ENCODE data around the gene MTA1.
A peak's percentile ranks its signal among the peaks of the same experiment; 100 is the strongest.

The MTA1 gene

DNA sequence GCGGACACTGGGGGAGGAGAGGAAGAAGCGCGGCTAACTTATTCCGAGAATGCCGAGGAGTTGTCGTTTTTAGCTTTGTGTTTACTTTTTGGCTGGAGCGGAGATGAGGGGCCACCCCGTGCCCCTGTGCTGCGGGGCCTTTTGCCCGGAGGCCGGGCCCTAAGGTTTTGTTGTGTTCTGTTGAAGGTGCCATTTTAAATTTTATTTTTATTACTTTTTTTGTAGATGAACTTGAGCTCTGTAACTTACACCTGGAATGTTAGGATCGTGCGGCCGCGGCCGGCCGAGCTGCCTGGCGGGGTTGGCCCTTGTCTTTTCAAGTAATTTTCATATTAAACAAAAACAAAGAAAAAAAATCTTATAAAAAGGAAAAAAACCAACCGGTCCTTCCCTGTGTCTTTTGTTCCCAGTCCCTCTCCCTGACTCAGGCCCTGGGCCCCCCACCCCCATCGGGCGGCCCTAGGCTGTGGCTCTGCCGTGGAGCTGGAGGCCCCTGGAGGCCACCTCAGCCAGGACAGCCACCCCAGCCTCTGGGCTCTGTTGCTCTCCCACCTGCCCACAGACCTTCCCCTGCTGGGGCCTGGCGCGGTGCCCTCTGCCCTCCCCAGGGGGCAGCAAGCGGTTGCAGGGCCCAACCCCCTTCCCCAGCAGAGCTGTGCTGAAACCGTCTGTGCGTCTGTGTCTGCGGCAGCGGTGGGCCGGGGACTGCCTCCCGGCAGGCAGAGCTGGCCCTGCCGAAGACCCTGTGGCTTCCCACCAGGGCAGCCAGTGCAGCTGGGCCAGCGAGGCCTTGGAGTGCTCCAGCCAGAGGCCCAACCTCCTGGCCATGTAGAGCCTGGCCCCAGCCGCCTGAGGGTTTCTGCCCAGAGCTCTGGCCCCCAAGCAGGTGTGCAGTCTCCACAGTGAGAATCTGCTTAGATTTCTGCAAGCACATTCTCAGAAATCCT lies 51.0 kb downstream of the MTA1 start:
- TF ChIP-seq, protein P1, sequence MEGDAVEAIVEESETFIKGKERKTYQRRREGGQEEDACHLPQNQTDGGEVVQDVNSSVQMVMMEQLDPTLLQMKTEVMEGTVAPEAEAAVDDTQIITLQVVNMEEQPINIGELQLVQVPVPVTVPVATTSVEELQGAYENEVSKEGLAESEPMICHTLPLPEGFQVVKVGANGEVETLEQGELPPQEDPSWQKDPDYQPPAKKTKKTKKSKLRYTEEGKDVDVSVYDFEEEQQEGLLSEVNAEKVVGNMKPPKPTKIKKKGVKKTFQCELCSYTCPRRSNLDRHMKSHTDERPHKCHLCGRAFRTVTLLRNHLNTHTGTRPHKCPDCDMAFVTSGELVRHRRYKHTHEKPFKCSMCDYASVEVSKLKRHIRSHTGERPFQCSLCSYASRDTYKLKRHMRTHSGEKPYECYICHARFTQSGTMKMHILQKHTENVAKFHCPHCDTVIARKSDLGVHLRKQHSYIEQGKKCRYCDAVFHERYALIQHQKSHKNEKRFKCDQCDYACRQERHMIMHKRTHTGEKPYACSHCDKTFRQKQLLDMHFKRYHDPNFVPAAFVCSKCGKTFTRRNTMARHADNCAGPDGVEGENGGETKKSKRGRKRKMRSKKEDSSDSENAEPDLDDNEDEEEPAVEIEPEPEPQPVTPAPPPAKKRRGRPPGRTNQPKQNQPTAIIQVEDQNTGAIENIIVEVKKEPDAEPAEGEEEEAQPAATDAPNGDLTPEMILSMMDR (IDR thresholded peaks at IDR 0.05; ENCODE audit: insufficient read depth, low read length), result no peak
- peak; percentile 44; the same call in 1 of the 2 replicates for TF ChIP-seq POLR2AphosphoS5 (IDR thresholded peaks at IDR 0.05; ENCODE audit: low read depth)
- TF ChIP-seq REST (IDR thresholded peaks at IDR 0.05; ENCODE audit: insufficient replicate concordance, low read depth), result no peak
- Histone ChIP-seq H3K4me3 (replicated peaks; ENCODE audit: insufficient read depth, low read length) (no peak overlapping the region), H3K27ac (replicated peaks) (no peak overlapping the region), H3K27me3 (ENCODE audit: insufficient read depth, poor library complexity, severe bottlenecking) (peaks cover 18% of the 10 kb centered on the region)
- no peak for DNase-seq (ENCODE audit: low read depth in 1 of 2, low spot score in 1 of 2)

DNA sequence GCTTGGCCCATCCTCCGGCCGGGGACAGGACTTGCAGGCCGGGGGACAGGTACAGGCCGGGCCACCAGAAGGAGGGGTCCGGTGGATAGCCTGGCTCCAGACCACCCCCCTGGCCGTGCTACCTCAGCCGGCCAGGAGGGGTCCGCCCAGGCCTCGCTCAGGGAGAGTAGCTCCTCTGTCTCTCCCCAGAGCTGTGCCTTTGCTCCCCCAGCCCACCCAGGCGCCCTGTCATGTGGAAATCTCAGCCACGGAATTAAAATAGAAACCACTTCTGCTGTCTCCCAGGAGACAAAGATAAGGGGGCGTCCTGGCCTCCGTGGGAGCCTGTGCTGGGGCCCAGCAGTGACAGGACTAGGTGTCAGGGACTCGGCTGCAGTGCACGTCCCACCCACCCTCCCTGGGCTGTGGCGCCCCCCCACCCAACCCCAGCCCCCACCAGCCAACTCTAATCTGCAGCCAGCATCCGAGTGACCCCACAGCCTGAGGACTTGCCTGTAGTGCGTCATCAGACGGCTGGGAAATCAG lies 51.7 kb downstream of the MTA1 start:
- TF ChIP-seq REST (IDR thresholded peaks at IDR 0.05; ENCODE audit: insufficient replicate concordance, low read depth) (no peak), POLR2AphosphoS5 (IDR thresholded peaks at IDR 0.05; ENCODE audit: low read depth) (no peak), GABPA (IDR thresholded peaks at IDR 0.05; ENCODE audit: low read depth) (no peak)
- no peak for DNase-seq (ENCODE audit: low read depth in 1 of 2, low spot score in 1 of 2)
- Histone ChIP-seq H3K27me3 (ENCODE audit: insufficient read depth, poor library complexity, severe bottlenecking) (peaks cover 25% of the 10 kb centered on the region), H3K4me3 (replicated peaks; ENCODE audit: insufficient read depth, low read length) (no peak overlapping the region), H3K27ac (replicated peaks) (no peak overlapping the region)

DNA sequence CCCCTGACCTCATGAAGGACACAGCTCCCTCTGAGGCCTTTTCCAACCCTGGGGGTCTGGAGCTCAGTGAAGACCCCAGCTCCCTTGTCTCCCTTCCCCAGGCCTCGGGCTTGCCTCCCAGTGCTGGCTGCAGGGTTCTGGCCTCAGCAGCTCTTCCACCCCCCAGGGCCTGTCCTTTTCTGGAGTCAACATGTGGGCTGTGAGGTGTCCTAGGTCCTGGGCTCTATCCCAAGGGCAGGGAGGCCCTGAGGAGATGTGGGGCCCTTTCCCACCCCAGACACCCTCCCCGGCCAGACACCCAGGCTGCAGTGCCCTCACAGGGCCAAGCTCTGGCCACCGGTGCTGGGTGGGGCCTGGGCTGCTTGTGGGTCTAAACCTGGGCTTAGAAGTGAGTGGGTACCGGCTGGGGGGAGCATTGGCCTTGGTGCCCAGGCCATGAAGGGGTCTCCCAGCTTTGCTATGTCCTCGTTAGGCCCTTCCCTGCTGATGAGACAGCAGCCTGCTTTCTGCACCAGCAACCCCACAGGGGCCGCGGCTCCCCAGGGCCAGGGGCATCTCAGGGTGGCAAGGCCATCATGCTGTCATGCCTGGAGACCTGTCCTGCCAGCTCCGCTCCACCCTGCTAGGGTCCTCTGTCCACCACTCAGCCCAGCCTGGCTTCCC lies 52.3 kb downstream of the MTA1 start:
- H3K27me3 ChIP-seq (ENCODE audit: insufficient read depth, poor library complexity, severe bottlenecking), result peaks cover 31% of the 10 kb centered on the region
- H3K4me3 ChIP-seq (replicated peaks; ENCODE audit: insufficient read depth, low read length), result no peak overlapping the region
- no peak overlapping the region for H3K27ac ChIP-seq (replicated peaks)
- TF ChIP-seq REST (IDR thresholded peaks at IDR 0.05; ENCODE audit: insufficient replicate concordance, low read depth), result no peak
- TF ChIP-seq, protein P1 (IDR thresholded peaks at IDR 0.05; ENCODE audit: insufficient read depth, low read length), result no peak
- TF ChIP-seq POLR2AphosphoS5 (IDR thresholded peaks at IDR 0.05; ENCODE audit: low read depth), result no peak
- TF ChIP-seq SPI1 (IDR thresholded peaks at IDR 0.05; ENCODE audit: borderline replicate concordance, low read depth), result no peak
- TF ChIP-seq GABPA (IDR thresholded peaks at IDR 0.05; ENCODE audit: low read depth), result no peak
- DNase-seq (ENCODE audit: low read depth in 1 of 2, low spot score in 1 of 2), result no peak

Measured in HL-60 (cell line).